H1 (cell line): Measurements from ENCODE around the gene FLRT2. TPM values are rescaled to one million over a fixed set of nuclear protein-coding genes. Genes with fewer than 3 reads are reported as not detected.

Source experiments
- CTCF ChIA-PET: fragments of 300-600 bp; sonication (Branson Sonifier 250); formaldehyde crosslinking; loops from one replicate; lab custom pipeline; 2021; ENCODE audit not compliant: partially characterized antibody; lab: Charles Lee
- POLR2A ChIA-PET: fragments of 300-600 bp; sonication (Branson Sonifier 250); formaldehyde crosslinking; loops from one replicate; lab custom pipeline; 2021; ENCODE audit warnings: inconsistent platforms; ENCODE audit not compliant: partially characterized antibody; lab: Charles Lee
- DNase-seq, 2 experiments: peaks; one replicate each; pipeline versions ENCODE4 v3.0.0 to v3.0.0-alpha.2; 2010 to 2022; ENCODE audit warnings: low spot score in 2 of 2, low read depth in 1 of 2, mixed read lengths in 1 of 2
- FAIRE-seq: peaks from 2 replicates; lab custom pipeline; 2011; peaks lifted over from hg19 to GRCh38; lab: Jason Lieb, UNC
- H2AFZ ChIP-seq: 2 replicates; pipeline ENCODE4 v1.8.1; 2012; ENCODE audit warnings: low read length, inconsistent platforms
- H2AK5ac ChIP-seq: 2 replicates; pipeline ENCODE4 v1.6.1; 2013; ENCODE audit warnings: low read depth, low read length
- H2BK120ac ChIP-seq: replicated peaks from 2 replicates; pipeline ENCODE3; 2013; ENCODE audit warnings: low read depth, low read length, inconsistent platforms
- H2BK12ac ChIP-seq: 2 replicates; pipeline ENCODE4 v1.6.1; 2013; ENCODE audit warnings: low read depth, low read length
- H2BK15ac ChIP-seq: 2 replicates; pipeline ENCODE4 v1.6.1; 2013; ENCODE audit warnings: low read length
- H2BK20ac ChIP-seq: 2 replicates; pipeline ENCODE4 v1.6.1; 2013; ENCODE audit warnings: low read length
- H2BK5ac ChIP-seq: 2 replicates; pipeline ENCODE4 v1.6.1; 2013; ENCODE audit warnings: low read depth, low read length
- H3K14ac ChIP-seq: 2 replicates; pipeline ENCODE4 v1.6.1; 2013; ENCODE audit warnings: inconsistent platforms; ENCODE audit not compliant: insufficient read length
- H3K18ac ChIP-seq: 2 replicates; pipeline ENCODE4 v1.6.1; 2013; ENCODE audit warnings: low read length; ENCODE audit errors: extremely low read depth
- H3K23ac ChIP-seq: 2 replicates; pipeline ENCODE4 v1.6.1; 2013; ENCODE audit warnings: inconsistent platforms; ENCODE audit not compliant: insufficient read length
- H3K23me2 ChIP-seq: 2 replicates; pipeline ENCODE4 v1.6.1; 2013; ENCODE audit warnings: low read depth, low read length
- H3K27ac ChIP-seq: 2 replicates; pipeline ENCODE4 v1.6.1; 2011; ENCODE audit warnings: low read depth, low read length, inconsistent platforms
- H3K27me3 ChIP-seq, 4 experiments: replicated peaks in 1 of 4; 1 replicate in 1 of 4; 2 replicates in 3 of 4; pipeline versions ENCODE4 v1.6.1 to v1.8.1; 2011 to 2013; ENCODE audit warnings: low read length in 3 of 4, mild to moderate bottlenecking in 3 of 4, inconsistent platforms in 2 of 4, mixed read lengths in 2 of 4, moderate library complexity in 1 of 4; ENCODE audit not compliant: control insufficient read depth in 3 of 4, insufficient read depth in 3 of 4; ENCODE audit errors: extremely low read depth in 1 of 4
- H3K36me3 ChIP-seq, 4 experiments: 2 replicates each; pipeline versions ENCODE4 v1.6.1 to v1.8.1; 2011 to 2013; ENCODE audit warnings: mild to moderate bottlenecking in 4 of 4, low read length in 3 of 4, moderate library complexity in 2 of 4, control low read depth in 1 of 4, inconsistent platforms in 1 of 4; ENCODE audit not compliant: insufficient read depth in 4 of 4, control insufficient read depth in 2 of 4
- H3K4ac ChIP-seq: replicated peaks from 2 replicates; pipeline ENCODE3; 2013; ENCODE audit warnings: low read length, low read depth, mixed read lengths, inconsistent platforms; ENCODE audit not compliant: insufficient read length
- H3K4me1 ChIP-seq, 4 experiments: replicated peaks in 1 of 4; 1 replicate in 1 of 4; 2 replicates in 3 of 4; pipeline versions ENCODE4 v1.6.1 to v1.8.1; 2011 to 2013; ENCODE audit warnings: low read length in 3 of 4, inconsistent platforms in 2 of 4, mixed read lengths in 1 of 4; ENCODE audit not compliant: insufficient read depth in 4 of 4, control insufficient read depth in 3 of 4
- H3K4me2 ChIP-seq, 2 experiments: 2 replicates each; pipeline versions ENCODE4 v1.6.1 to v1.8.1; 2011 to 2013; ENCODE audit warnings: low read depth in 2 of 2, low read length in 2 of 2, control low read depth in 1 of 2, inconsistent platforms in 1 of 2, mild to moderate bottlenecking in 1 of 2; ENCODE audit not compliant: insufficient read depth in 1 of 2
- H3K4me3 ChIP-seq, 4 experiments: fragments of 200-600, 300-600 bp in 1 of 4; sonication (generic), shearing (Covaris generic), sonication (Bioruptor Twin) in 1 of 4; 2 replicates each; pipeline versions ENCODE4 v1.5.1 to v1.8.1; 2011 to 2016; ENCODE audit warnings: low read length in 4 of 4, low read depth in 3 of 4, control low read depth in 2 of 4, inconsistent platforms in 2 of 4, mild to moderate bottlenecking in 2 of 4, mixed read lengths in 1 of 4, moderate library complexity in 1 of 4; ENCODE audit not compliant: insufficient read depth in 2 of 4; ENCODE audit errors: extremely low read depth in 1 of 4
- H3K56ac ChIP-seq: replicated peaks from 2 replicates; pipeline ENCODE3; 2013; ENCODE audit warnings: low read depth, mild to moderate bottlenecking, mixed read lengths, low read length, inconsistent platforms; ENCODE audit not compliant: insufficient read length
- H3K79me1 ChIP-seq: 2 replicates; pipeline ENCODE4 v1.6.1; 2013; ENCODE audit warnings: low read depth, low read length, control low read depth
- H3K79me2 ChIP-seq, 2 experiments: 2 replicates each; pipeline versions ENCODE4 v1.6.1 to v1.8.1; 2012 to 2013; ENCODE audit warnings: low read length in 2 of 2, mild to moderate bottlenecking in 2 of 2, inconsistent platforms in 1 of 2; ENCODE audit not compliant: insufficient read depth in 2 of 2, control insufficient read depth in 1 of 2
- H3K9ac ChIP-seq, 4 experiments: replicated peaks in 1 of 4; 1 replicate in 1 of 4; 2 replicates in 3 of 4; pipeline versions ENCODE4 v1.6.1 to v1.8.1; 2011 to 2013; ENCODE audit warnings: low read depth in 3 of 4, low read length in 3 of 4, control low read depth in 2 of 4, mild to moderate bottlenecking in 2 of 4, moderate library complexity in 2 of 4, inconsistent platforms in 1 of 4; ENCODE audit errors: extremely low read depth in 1 of 4
- H3K9me3 ChIP-seq, 2 experiments: 2 replicates each; pipeline versions ENCODE4 v1.6.1 to v1.8.1; 2012 to 2013; ENCODE audit warnings: mild to moderate bottlenecking in 2 of 2, moderate library complexity in 2 of 2, control low read depth in 1 of 2, inconsistent platforms in 1 of 2, low read depth in 1 of 2, low read length in 1 of 2, mixed read lengths in 1 of 2; ENCODE audit not compliant: insufficient read depth in 2 of 2
- H4K20me1 ChIP-seq, 2 experiments: replicated peaks in 1 of 2; 2 replicates each; pipeline versions ENCODE3 to v1.8.1; 2011 to 2013; ENCODE audit warnings: inconsistent platforms in 2 of 2, low read length in 2 of 2, mild to moderate bottlenecking in 1 of 2; ENCODE audit not compliant: insufficient read depth in 2 of 2, control insufficient read depth in 1 of 2
- H4K5ac ChIP-seq: 2 replicates; pipeline ENCODE4 v1.6.1; 2013; ENCODE audit warnings: low read length, low read depth, mixed read lengths, inconsistent platforms; ENCODE audit not compliant: insufficient read length
- H4K8ac ChIP-seq: 2 replicates; pipeline ENCODE4 v1.8.0; 2013; ENCODE audit warnings: mild to moderate bottlenecking, moderate library complexity, low read length, inconsistent platforms; ENCODE audit not compliant: insufficient read depth; ENCODE audit errors: extremely low read depth
- H4K91ac ChIP-seq: replicated peaks from 2 replicates; pipeline ENCODE3; 2013; ENCODE audit warnings: low read length, mixed read lengths, inconsistent platforms; ENCODE audit not compliant: insufficient read length
- CEBPB ChIP-seq: IDR thresholded peaks from 2 replicates; pipeline ENCODE4 v1.6.1; 2012; ENCODE audit warnings: low read depth, low read length
- JUN ChIP-seq: IDR thresholded peaks from 2 replicates; pipeline ENCODE4 v1.6.1; 2011; ENCODE audit warnings: low read depth, mild to moderate bottlenecking, improper control_type of control experiment, low read length
- NANOG ChIP-seq: IDR thresholded peaks from 2 replicates; pipeline ENCODE4 v1.6.1; 2011; ENCODE audit warnings: low read length, low read depth, mild to moderate bottlenecking, inconsistent platforms; ENCODE audit not compliant: insufficient read depth, poor library complexity, severe bottlenecking
- PHF8 ChIP-seq: fragments of 200-600 bp; sonication (generic); conservative IDR thresholded peaks from 2 replicates; pipeline ENCODE4 v1.7.1; 2012; ENCODE audit warnings: low read depth, mild to moderate bottlenecking, inconsistent platforms, low read length, moderate library complexity
- SIN3A ChIP-seq, 2 experiments: IDR thresholded peaks in 1 of 2; conservative IDR thresholded peaks in 1 of 2; 2 replicates each; pipeline ENCODE4 v1.6.1; 2011 to 2012; ENCODE audit warnings: low read length in 2 of 2, improper control_type of control experiment in 1 of 2, low read depth in 1 of 2, mild to moderate bottlenecking in 1 of 2
- SIRT6 ChIP-seq: IDR thresholded peaks from one replicate; pipeline ENCODE4 v1.7.1; 2012; ENCODE audit warnings: low read length, inconsistent platforms
- SUZ12 ChIP-seq: fragments of 200-600 bp; sonication (generic); IDR thresholded peaks from 2 replicates; pipeline ENCODE4 v1.6.1; 2012; ENCODE audit warnings: mild to moderate bottlenecking, inconsistent platforms, low read length, moderate library complexity, mixed read lengths
- WGBS, 2 experiments: shearing (Covaris generic) in 1 of 2; methylation state at CpG; one replicate each; pipeline versions ENCODE4 v1.1.6 to v1.1.7; 2013 to 2015; ENCODE audit warnings: low lambda C conversion rate in 2 of 2, mixed read lengths in 2 of 2, inconsistent platforms in 1 of 2, low coverage in 1 of 2, missing lambda C conversion rate in 1 of 2; ENCODE audit not compliant: insufficient replicate concordance in 2 of 2, insufficient coverage in 1 of 2, insufficient read length in 1 of 2; ENCODE audit errors: extremely low coverage in 1 of 2, missing lambda C conversion rate in 1 of 2; 5-methylcytosine and 5-hydroxymethylcytosine counted together
- polyA plus RNA-seq, 7 experiments: library from polyadenylated mRNA; depleted of rRNA in 3 of 7; stranded (reverse) in 5 of 7; unstranded in 2 of 7; fragments of >200 nt in 5 of 7; fragments of 200-250 nt in 2 of 7; gene quantifications; 1 replicate in 5 of 7; 2 replicates in 1 of 7; 4 replicates in 1 of 7; pipeline versions ENCODE4 v1.2.1 to v1.2.3, GENCODE V29; 2011 to 2013; ENCODE audit warnings: missing spikeins in 2 of 7, mixed read lengths in 2 of 7
- total RNA-seq: library from RNA; stranded (reverse); fragmentation: NEBNext Ultra II Directional; extraction: Animal tissue kit (Norgen Biotek cat#: 25700); gene quantifications from 2 replicates; pipeline ENCODE4 v1.2.1, GENCODE V29; 2021

Gene FLRT2
- total and polyA plus RNA-seq, 2 of the 8 experiments (the other 6 are each of a cell fraction or from before 2014, with no cell fraction given) = 2.4 to 6.9 TPM

DNA sequence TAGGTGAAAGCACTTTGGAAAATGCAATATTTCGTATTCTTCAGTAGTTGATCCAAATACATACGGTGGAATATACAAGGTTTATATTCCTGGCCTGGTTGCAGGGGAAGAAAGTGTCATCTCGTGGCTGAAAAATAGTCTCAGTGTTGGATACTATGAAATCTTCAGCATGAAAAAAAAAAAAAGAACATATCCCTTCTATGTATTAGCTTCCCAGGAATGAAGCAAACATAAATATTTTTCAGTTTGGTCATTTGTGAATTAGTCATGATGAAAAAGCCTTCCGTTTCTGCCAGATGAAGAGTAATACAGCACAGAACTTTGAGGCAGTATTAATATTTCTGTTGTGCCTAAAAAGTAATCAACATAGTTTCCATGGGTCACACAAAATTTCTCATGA is 36.7 kb downstream of the FLRT2 start:
- no peaks in the 10 kb centered on the region for H3K9me3 ChIP-seq
- CTCF ChIA-PET = interaction anchor here (1.0 kb wide), 1 partner anchor 50 kb away, joined by 3 read pairs; no protein-coding TSS in a partner anchor
- WGBS, 2 experiments = 94% methylated on average over 3 of the region's 4 CpGs; no CpG with 5 or more reads in 1 of the 2 experiments
- no peaks in the 10 kb centered on the region for H3K36me3 ChIP-seq
- H2BK15ac ChIP-seq = no peak overlapping the region
- H3K18ac ChIP-seq = no peak overlapping the region
- no peak overlapping the region for H3K14ac ChIP-seq
- TF ChIP-seq CEBPB = no peak
- no peak for TF ChIP-seq SIN3A (conservative IDR thresholded peaks at IDR 0.05 in 1 of 2, IDR thresholded peaks at IDR 0.05 in 1 of 2; ENCODE audit: low read depth in 1 of 2, low read length in 2 of 2)
- TF ChIP-seq PHF8 = no peak
- no peak for TF ChIP-seq SIRT6
- no peak for TF ChIP-seq SUZ12
- no peak for TF ChIP-seq NANOG
- TF ChIP-seq JUN = no peak
- TF ChIP-seq, all 59 proteins: peak for 0
- H4K91ac ChIP-seq = no peak overlapping the region
- DNase-seq = no peak
- no peak overlapping the region for H3K9ac ChIP-seq
- FAIRE-seq = no peak
- POLR2A ChIA-PET = no interaction called here
- no peak overlapping the region for H4K5ac ChIP-seq
- H3K27ac ChIP-seq = no peak overlapping the region
- H3K79me2 ChIP-seq = no peaks in the 10 kb centered on the region
- no peak overlapping the region for H2AK5ac ChIP-seq
- no peaks in the 10 kb centered on the region for H3K23me2 ChIP-seq
- no peaks in the 10 kb centered on the region for H3K79me1 ChIP-seq
- no peak overlapping the region for H2BK12ac ChIP-seq
- H3K27me3 ChIP-seq = no peaks in the 10 kb centered on the region
- H4K8ac ChIP-seq = no peak overlapping the region
- H3K4me3 ChIP-seq = no peak overlapping the region
- no peak overlapping the region for H3K4ac ChIP-seq
- H3K4me1 ChIP-seq = peaks cover 0 to 4% (median 2%) of the 10 kb centered on the region in 4 experiments; a peak in 5 of 7 replicates
- no peak overlapping the region for H2BK120ac ChIP-seq
- H2BK5ac ChIP-seq = no peak overlapping the region
- H3K4me2 ChIP-seq = no peak overlapping the region
- no peak overlapping the region for H2AFZ ChIP-seq
- H3K23ac ChIP-seq = no peak overlapping the region
- H2BK20ac ChIP-seq = no peak overlapping the region
- H3K56ac ChIP-seq = no peak overlapping the region
- no peaks in the 10 kb centered on the region for H4K20me1 ChIP-seq
